Colon (tissue), 2 donors: ENCODE measurements around the gene RYK.

Source experiments
- FAIRE-seq: peaks from 2 replicates; lab custom pipeline; 2012; peaks lifted over from hg19 to GRCh38; lab: Jason Lieb, UNC
- donor health status: control.
- donor health status: control.

RYK gene

GRCh38 chr3:134148534-134148933, 102.1 kb downstream of the RYK start:
- FAIRE-seq = no peak

DNA sequence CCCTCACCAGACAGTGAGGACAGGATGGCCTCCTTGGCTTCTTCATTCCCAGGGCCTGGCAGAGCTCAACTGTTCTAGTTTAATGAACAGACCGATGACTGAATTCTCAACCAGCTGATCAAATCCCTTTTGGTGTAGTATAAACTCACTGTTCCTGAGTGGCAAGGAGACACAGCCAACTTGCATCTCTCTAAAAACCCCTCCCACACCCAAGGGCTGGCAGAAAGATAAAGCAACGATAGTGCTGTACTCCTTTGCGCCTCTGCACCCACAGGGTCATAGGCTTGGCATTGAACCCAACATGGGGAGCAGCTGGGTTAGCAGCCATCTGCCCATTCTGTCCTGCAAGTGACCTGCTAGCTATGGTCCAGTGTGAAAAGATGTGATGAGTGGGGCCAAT, 103.2 kb downstream of the RYK start:
- FAIRE-seq = no peak

- no peak for FAIRE-seq
These were observed 104.0 kb downstream of the RYK start for GRCh38 chr3:134146666-134147065.

- FAIRE-seq = no peak
These were observed 105.5 kb downstream of the RYK start for GRCh38 chr3:134145183-134145582.

GRCh38 chr3:134144694-134145093, 106.0 kb downstream of the RYK start:
- no peak for FAIRE-seq

- no peak for FAIRE-seq
These were observed 106.7 kb downstream of the RYK start for GRCh38 chr3:134143828-134144401.

- FAIRE-seq = no peak
These were observed 114.1 kb downstream of the RYK start for GRCh38 chr3:134136604-134137003.

DNA sequence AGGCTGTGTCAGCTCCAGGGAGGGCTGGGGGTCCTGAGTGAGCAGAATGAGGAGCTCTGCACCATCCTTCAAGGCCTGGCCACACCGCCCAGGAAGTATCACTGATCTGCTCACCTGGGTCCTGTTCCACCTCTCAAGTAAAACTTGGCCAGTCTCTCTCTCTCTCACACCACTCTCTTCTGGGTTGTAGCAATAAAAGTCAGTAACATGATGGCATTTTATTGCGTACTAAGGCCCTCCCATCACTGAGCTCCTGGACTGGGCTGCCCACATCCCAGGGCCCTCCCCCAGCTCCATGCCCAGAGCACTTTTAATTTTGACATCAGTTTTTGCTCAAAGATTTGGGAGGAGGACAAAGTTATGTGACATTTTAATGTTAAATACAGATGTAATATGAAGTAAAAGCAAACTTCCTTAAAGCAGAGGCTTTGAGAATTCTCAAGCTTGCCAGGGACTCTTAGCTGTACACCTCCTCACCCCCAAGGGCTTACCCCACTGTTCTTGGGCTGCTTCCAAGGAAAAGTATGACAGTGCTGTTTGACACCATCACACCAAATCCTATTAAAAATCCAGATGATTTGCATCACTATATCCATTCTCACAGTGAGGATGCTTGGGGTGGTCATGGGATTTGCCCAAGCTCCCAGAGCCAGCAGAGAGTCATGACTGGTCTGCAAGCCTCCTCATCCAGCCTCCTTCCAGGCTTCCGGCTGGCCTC, 115.8 kb downstream of the RYK start:
- FAIRE-seq = no peak

GRCh38 chr3:134134240-134134639, 116.4 kb downstream of the RYK start:
- FAIRE-seq = no peak

GRCh38 chr3:134132961-134133360, 117.7 kb downstream of the RYK start:
- FAIRE-seq = no peak

- no peak for FAIRE-seq
These were observed 124.5 kb downstream of the RYK start for GRCh38 chr3:134126153-134126552.

GRCh38 chr3:134114726-134115125, 135.9 kb downstream of the RYK start:
- no peak for FAIRE-seq

- FAIRE-seq = no peak
These were observed 139.0 kb downstream of the RYK start for GRCh38 chr3:134111616-134112015.

- no peak for FAIRE-seq
These were observed 139.7 kb downstream of the RYK start for GRCh38 chr3:134110963-134111362.
